DND-41 (cell line): ENCODE data around the gene ARRDC3.

Experiments
- ATAC-seq: fragments of 200-7000 bp; cut with Tn5 transposase; 3 replicates; pipeline ENCODE4 v1.9.1; 2021; ENCODE audit warnings: low read depth; ENCODE audit not compliant: insufficient read depth
- DNase-seq: peaks from one replicate; pipeline ENCODE4 v3.0.0-alpha.2; 2020
- H2AFZ ChIP-seq: 2 replicates; pipeline ENCODE4 v1.6.0; 2012; ENCODE audit warnings: low read depth, low read length
- H3K27ac ChIP-seq: 2 replicates; pipeline ENCODE4 v1.5.1; 2012; ENCODE audit warnings: low read length, inconsistent platforms
- H3K27me3 ChIP-seq: fragments of 200-600 bp; sonication (generic); 2 replicates; pipeline ENCODE4 v1.6.0; 2012; ENCODE audit warnings: low read length, mild to moderate bottlenecking, inconsistent platforms; ENCODE audit not compliant: insufficient read depth, poor library complexity
- H3K36me3 ChIP-seq: 2 replicates; pipeline ENCODE4 v1.5.1; 2012; ENCODE audit warnings: low read length, inconsistent platforms; ENCODE audit not compliant: insufficient read depth
- H3K4me1 ChIP-seq: 2 replicates; pipeline ENCODE4 v1.5.1; 2012; ENCODE audit warnings: mild to moderate bottlenecking, low read length; ENCODE audit not compliant: insufficient read depth
- H3K4me2 ChIP-seq: 2 replicates; pipeline ENCODE4 v1.6.0; 2012; ENCODE audit warnings: mild to moderate bottlenecking, moderate library complexity, low read length, inconsistent platforms; ENCODE audit not compliant: insufficient read depth
- H3K4me3 ChIP-seq, 2 experiments: fragments of 200-600 bp in 1 of 2; shearing (Covaris generic) in 1 of 2; 2 replicates each; pipeline ENCODE4 v1.5.1; 2012 to 2016; ENCODE audit warnings: inconsistent platforms in 2 of 2, low read length in 2 of 2, mild to moderate bottlenecking in 2 of 2, low read depth in 1 of 2, moderate library complexity in 1 of 2
- H3K79me2 ChIP-seq: 2 replicates; pipeline ENCODE4 v1.6.0; 2012; ENCODE audit warnings: low read length, inconsistent platforms; ENCODE audit not compliant: insufficient read depth
- H3K9ac ChIP-seq: 2 replicates; pipeline ENCODE4 v1.6.0; 2012; ENCODE audit warnings: low read depth, mild to moderate bottlenecking, inconsistent platforms, low read length, moderate library complexity
- H3K9me3 ChIP-seq: 2 replicates; pipeline ENCODE4 v1.5.1; 2012; ENCODE audit warnings: low read length, moderate library complexity, mild to moderate bottlenecking, inconsistent platforms; ENCODE audit not compliant: insufficient read depth, severe bottlenecking
- H4K20me1 ChIP-seq: 2 replicates; pipeline ENCODE4 v1.6.0; 2012; ENCODE audit warnings: low read length; ENCODE audit not compliant: insufficient read depth
- EZH2 ChIP-seq: IDR thresholded peaks from 3 replicates; pipeline ENCODE4 v1.6.1; 2012; ENCODE audit warnings: borderline replicate concordance, low read depth, mild to moderate bottlenecking, moderate library complexity, low read length, inconsistent platforms; ENCODE audit not compliant: severe bottlenecking
- TF ChIP-seq, protein P1 (sequence below): IDR thresholded peaks from 2 replicates; pipeline ENCODE4 v1.5.1; 2012; ENCODE audit warnings: borderline replicate concordance, low read length, moderate library complexity, mild to moderate bottlenecking; ENCODE audit not compliant: poor library complexity, severe bottlenecking; ENCODE audit errors: extremely low read depth

Gene ARRDC3

DNA sequence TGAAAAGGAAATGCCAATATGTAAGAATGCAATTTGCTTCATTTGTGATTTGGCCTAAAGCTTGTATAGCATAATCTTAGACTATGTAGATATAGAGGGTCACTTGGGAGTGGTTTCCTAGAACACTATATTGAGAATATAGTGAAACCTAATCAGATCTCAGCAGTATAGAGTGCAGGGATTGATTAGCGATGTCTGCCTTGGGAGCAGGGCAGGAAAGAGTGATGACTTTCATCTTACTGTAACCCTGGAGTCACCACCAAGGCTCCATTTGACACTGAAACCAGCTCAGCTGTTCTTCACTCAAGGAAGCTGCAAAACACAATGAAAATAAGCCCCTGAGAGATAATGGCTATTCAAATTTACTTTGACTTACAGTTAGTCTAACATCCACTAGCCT, 26.2 kb upstream of the ARRDC3 start:
- H2AFZ ChIP-seq: no peak overlapping the region
- no peaks in the 10 kb centered on the region for H3K4me1 ChIP-seq
- TF ChIP-seq, protein P1, sequence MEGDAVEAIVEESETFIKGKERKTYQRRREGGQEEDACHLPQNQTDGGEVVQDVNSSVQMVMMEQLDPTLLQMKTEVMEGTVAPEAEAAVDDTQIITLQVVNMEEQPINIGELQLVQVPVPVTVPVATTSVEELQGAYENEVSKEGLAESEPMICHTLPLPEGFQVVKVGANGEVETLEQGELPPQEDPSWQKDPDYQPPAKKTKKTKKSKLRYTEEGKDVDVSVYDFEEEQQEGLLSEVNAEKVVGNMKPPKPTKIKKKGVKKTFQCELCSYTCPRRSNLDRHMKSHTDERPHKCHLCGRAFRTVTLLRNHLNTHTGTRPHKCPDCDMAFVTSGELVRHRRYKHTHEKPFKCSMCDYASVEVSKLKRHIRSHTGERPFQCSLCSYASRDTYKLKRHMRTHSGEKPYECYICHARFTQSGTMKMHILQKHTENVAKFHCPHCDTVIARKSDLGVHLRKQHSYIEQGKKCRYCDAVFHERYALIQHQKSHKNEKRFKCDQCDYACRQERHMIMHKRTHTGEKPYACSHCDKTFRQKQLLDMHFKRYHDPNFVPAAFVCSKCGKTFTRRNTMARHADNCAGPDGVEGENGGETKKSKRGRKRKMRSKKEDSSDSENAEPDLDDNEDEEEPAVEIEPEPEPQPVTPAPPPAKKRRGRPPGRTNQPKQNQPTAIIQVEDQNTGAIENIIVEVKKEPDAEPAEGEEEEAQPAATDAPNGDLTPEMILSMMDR: no peak
- TF ChIP-seq EZH2: no peak
- ATAC-seq (no peak), DNase-seq (no peak)
- H4K20me1 ChIP-seq: no peaks in the 10 kb centered on the region
- H3K36me3 ChIP-seq: no peaks in the 10 kb centered on the region
- H3K9ac ChIP-seq: no peak overlapping the region
- no peaks in the 10 kb centered on the region for H3K9me3 ChIP-seq
- H3K27me3 ChIP-seq: no peaks in the 10 kb centered on the region
- no peak overlapping the region for H3K4me3 ChIP-seq
- no peaks in the 10 kb centered on the region for H3K79me2 ChIP-seq
- no peak overlapping the region for H3K27ac ChIP-seq
- no peak overlapping the region for H3K4me2 ChIP-seq

DNA sequence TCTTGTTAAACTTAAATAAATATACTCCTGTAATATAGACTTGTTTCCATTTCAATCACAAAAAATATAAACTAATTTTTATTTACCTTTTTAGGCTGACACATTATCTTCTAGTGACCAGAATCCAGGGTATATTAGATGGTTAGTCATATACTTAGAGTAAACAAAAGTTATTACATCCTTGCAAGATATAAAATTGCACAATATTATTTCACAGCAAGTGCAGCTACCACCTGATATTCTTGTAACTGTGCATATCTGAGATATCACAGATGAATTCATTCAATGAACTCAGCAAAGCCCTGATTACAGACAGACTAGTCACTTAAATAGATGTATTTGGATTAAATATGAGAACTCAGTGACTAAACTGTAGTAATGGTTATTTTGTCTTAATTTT, 25.6 kb upstream of the ARRDC3 start:
- DNase-seq (no peak), ATAC-seq (no peak)
- Histone ChIP-seq H3K4me3 (no peak overlapping the region), H3K9ac (no peak overlapping the region), H3K27me3 (no peaks in the 10 kb centered on the region), H3K4me2 (no peak overlapping the region), H4K20me1 (no peaks in the 10 kb centered on the region), H3K9me3 (no peaks in the 10 kb centered on the region), H3K36me3 (no peaks in the 10 kb centered on the region), H2AFZ (no peak overlapping the region), H3K4me1 (no peaks in the 10 kb centered on the region), H3K27ac (no peak overlapping the region), H3K79me2 (no peaks in the 10 kb centered on the region)
- TF ChIP-seq EZH2: no peak
- TF ChIP-seq, protein P1: no peak

DNA sequence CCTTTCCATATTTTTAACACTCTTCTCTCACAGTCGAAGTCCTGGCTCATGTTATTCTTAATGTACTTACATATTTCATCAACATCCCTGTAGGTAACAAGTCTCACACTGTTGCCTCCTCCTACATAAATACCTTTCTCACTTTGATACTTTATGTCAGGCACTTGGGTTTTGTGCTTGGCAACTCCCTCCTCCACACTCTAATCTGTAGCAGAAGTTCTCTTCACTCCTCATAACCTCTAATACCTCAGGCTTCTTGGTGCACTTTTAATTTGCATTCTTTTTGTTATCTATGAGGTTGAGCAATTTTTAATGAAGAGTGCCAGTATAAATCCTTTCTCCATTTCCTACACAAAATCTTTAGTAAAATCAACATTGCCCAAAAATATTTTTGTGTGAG, 24.1 kb upstream of the ARRDC3 start:
- no peaks in the 10 kb centered on the region for H3K79me2 ChIP-seq
- no peaks in the 10 kb centered on the region for H3K36me3 ChIP-seq
- H3K9ac ChIP-seq: no peak overlapping the region
- no peak overlapping the region for H3K27ac ChIP-seq
- ATAC-seq (no peak), DNase-seq (no peak)
- no peaks in the 10 kb centered on the region for H3K9me3 ChIP-seq
- H2AFZ ChIP-seq: no peak overlapping the region
- no peaks in the 10 kb centered on the region for H3K27me3 ChIP-seq
- H3K4me1 ChIP-seq: no peaks in the 10 kb centered on the region
- no peak overlapping the region for H3K4me2 ChIP-seq
- no peaks in the 10 kb centered on the region for H4K20me1 ChIP-seq
- no peak for TF ChIP-seq EZH2
- TF ChIP-seq, protein P1: no peak
- no peak overlapping the region for H3K4me3 ChIP-seq

DNA sequence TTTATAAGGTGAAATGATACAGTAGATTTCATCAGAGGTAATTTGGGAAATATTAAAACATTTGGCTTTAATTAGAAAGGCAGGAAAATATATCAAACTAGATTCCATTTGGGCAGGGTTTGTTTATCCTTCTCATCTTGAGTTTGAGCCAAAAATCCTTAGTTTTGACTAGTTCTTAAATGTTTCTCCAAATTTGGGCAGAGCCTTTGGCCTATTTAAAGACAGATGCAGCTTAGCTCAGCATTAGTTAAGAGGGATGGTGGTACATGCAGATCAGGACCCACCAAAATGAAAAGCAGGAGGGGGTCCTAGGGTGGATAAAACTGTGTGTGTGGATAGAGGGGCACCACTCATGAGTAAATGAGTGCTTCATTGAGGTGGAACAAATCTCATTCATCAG, 20.3 kb upstream of the ARRDC3 start:
- ATAC-seq (no peak), DNase-seq (no peak)
- Histone ChIP-seq H3K36me3 (no peaks in the 10 kb centered on the region), H3K4me1 (no peaks in the 10 kb centered on the region), H3K9me3 (no peaks in the 10 kb centered on the region), H3K79me2 (no peaks in the 10 kb centered on the region), H2AFZ (no peak overlapping the region), H3K9ac (no peak overlapping the region), H4K20me1 (no peaks in the 10 kb centered on the region), H3K4me3 (no peak overlapping the region), H3K27ac (no peak overlapping the region), H3K4me2 (no peak overlapping the region), H3K27me3 (no peaks in the 10 kb centered on the region)
- no peak for TF ChIP-seq EZH2
- TF ChIP-seq, protein P1: no peak
